ENCODE data around the gene TMEM127. TPM values are rescaled to one million over a fixed set of nuclear protein-coding genes. Genes with fewer than 3 reads are reported as not detected.
A peak's percentile ranks its signal among the peaks of the same experiment; 100 is the strongest.

TMEM127 gene
- total RNA-seq, 4 donors from 2014 or later = 27.1 to 35.4 (median 30.7) TPM

DNA sequence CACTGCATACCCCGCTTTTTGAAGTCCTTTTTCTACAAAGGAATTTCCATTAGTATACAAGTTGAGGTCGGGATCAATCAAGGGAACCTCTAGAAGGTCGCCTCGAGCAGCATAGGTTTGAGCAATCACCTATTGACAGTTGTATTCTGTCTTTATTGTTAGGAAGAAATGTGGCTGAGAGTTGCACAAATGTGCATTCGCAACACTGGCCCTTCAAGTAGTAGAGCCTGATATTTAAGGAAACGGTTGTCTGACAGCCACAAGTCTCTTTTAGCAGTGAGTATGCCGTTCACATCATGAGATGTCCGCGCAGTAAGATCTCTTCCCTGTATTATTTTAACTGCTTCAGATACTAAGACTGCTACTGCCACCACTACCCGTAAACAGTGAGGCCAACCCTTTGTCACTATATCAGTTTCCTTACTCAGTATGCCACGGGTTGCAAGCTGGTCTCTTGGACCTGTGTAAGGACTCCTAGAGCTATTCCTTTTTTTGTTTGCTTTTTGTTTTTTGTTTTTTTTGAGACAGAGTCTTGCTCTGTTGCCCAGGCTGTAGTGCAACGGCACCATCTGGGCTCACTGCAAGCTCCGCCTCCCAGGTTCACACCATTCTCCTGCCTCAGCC lies 47.2 kb downstream of the TMEM127 start:
- Histone ChIP-seq H3K9me3 (no peaks in the 10 kb centered on the region), H3K4me3 (no peak overlapping the region), H3K27me3 (no peaks in the 10 kb centered on the region), H3K4me1 (no peaks in the 10 kb centered on the region), H3K36me3 (no peaks in the 10 kb centered on the region), H3K27ac (no peak overlapping the region)
- DNase-seq (ENCODE audit: low spot score in 2 of 2) = no peak
- TF ChIP-seq, protein P1, sequence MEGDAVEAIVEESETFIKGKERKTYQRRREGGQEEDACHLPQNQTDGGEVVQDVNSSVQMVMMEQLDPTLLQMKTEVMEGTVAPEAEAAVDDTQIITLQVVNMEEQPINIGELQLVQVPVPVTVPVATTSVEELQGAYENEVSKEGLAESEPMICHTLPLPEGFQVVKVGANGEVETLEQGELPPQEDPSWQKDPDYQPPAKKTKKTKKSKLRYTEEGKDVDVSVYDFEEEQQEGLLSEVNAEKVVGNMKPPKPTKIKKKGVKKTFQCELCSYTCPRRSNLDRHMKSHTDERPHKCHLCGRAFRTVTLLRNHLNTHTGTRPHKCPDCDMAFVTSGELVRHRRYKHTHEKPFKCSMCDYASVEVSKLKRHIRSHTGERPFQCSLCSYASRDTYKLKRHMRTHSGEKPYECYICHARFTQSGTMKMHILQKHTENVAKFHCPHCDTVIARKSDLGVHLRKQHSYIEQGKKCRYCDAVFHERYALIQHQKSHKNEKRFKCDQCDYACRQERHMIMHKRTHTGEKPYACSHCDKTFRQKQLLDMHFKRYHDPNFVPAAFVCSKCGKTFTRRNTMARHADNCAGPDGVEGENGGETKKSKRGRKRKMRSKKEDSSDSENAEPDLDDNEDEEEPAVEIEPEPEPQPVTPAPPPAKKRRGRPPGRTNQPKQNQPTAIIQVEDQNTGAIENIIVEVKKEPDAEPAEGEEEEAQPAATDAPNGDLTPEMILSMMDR (IDR thresholded peaks at IDR 0.05) = no peak
- no peak for TF ChIP-seq EP300 (IDR thresholded peaks at IDR 0.05)
- TF ChIP-seq POLR2A (IDR thresholded peaks at IDR 0.05) = no peak
- 89 to 95% methylated on average over 13 of the region's 13 CpGs for WGBS, 2 donors

DNA sequence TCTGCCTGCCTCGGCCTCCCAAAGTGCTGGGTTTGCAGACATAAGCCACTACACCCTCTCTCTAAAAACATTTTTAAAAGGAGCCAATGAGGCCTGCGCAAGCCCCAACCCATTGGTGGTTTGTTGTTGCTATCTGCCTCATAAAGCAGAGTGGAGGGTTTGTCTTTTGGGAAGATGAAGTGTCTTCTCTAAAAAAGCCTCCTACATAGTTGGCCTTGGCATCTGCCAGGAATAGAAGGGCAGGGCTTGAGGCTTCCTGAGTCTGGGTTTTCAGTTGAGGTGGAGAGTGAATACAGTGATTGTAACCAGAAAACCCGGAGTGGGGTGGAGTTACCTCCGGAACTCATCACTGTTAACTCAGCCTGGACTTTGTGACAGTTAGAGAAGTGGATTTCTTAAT lies 51.2 kb downstream of the TMEM127 start:
- Histone ChIP-seq H3K9me3 (no peaks in the 10 kb centered on the region), H3K27me3 (no peaks in the 10 kb centered on the region), H3K4me3 (no peak overlapping the region), H3K36me3 (no peaks in the 10 kb centered on the region), H3K4me1 (peaks cover 0 to 7% (median 2%) of the 10 kb centered on the region in 4 donors), H3K27ac (no peak overlapping the region)
- WGBS, 2 donors = 87 to 88% methylated on average over 4 of the region's 4 CpGs
- no peak for TF ChIP-seq POLR2A (IDR thresholded peaks at IDR 0.05)
- TF ChIP-seq EP300 (IDR thresholded peaks at IDR 0.05) = no peak
- TF ChIP-seq, protein P1 (IDR thresholded peaks at IDR 0.05) = no peak
- no peak for DNase-seq (ENCODE audit: low spot score in 2 of 2)

DNA sequence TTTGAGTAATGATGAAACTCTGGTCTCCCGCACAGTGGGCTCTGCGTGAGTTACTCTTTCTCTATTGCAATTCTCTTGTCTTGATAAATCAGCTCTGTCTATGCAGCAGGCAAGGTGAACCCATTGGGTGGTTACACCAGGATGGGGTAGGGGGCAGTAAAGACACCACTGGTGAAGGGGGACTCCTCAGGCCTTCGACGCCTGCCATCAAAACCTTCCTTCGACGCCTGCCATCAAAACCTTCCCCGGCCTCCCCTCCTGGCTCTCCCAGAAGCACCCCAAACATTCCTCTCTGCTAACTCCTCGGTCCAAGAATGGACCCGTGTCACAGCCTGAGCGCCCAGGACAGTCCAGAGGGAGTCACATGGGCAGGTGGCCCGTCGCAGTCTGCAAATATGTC lies 52.4 kb downstream of the TMEM127 start:
- peaks cover 0 to 12% (median 7%) of the 10 kb centered on the region in 4 donors for H3K4me1 ChIP-seq
- no peaks in the 10 kb centered on the region for H3K36me3 ChIP-seq
- WGBS, 2 donors = 90 to 94% methylated on average over 12 of the region's 12 CpGs
- DNase-seq (ENCODE audit: low spot score in 2 of 2) = no peak
- no peaks in the 10 kb centered on the region for H3K27me3 ChIP-seq
- no peaks in the 10 kb centered on the region for H3K9me3 ChIP-seq
- H3K27ac ChIP-seq = no peak overlapping the region
- no peak overlapping the region for H3K4me3 ChIP-seq
- no peak for TF ChIP-seq EP300 (IDR thresholded peaks at IDR 0.05)
- TF ChIP-seq, protein P1 (IDR thresholded peaks at IDR 0.05) = no peak
- TF ChIP-seq POLR2A (IDR thresholded peaks at IDR 0.05) = no peak

DNA sequence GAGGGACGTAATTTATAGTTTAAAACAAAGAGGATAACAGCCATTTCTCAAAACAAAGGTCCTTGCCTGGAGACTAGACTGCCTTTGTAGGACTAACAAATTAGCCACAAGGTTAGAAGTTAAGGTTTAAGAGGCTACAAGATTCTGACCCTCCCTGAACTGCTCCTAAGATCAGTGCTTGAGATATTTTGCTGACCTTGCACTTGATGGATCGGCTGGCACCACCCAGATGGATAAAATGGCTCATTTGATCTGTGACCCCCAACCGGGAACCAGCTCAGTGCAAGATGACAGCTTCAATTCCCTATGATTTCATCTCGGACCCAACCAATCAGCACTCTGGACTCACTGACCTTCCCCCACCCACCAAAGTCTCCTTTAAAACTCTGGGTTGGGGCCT lies 53.5 kb downstream of the TMEM127 start:
- WGBS, 2 donors = 59 to 76% methylated on average over 4 of the region's 4 CpGs
- Histone ChIP-seq H3K27ac (no peak overlapping the region), H3K4me3 (no peak overlapping the region), H3K9me3 (no peaks in the 10 kb centered on the region), H3K36me3 (no peaks in the 10 kb centered on the region), H3K27me3 (no peaks in the 10 kb centered on the region), H3K4me1 (peaks cover 0 to 16% (median 8%) of the 10 kb centered on the region in 4 donors)
- no peak for DNase-seq (ENCODE audit: low spot score in 2 of 2)
- no peak for TF ChIP-seq POLR2A (IDR thresholded peaks at IDR 0.05)
- TF ChIP-seq, protein P1 (IDR thresholded peaks at IDR 0.05) = no peak
- no peak for TF ChIP-seq EP300 (IDR thresholded peaks at IDR 0.05)

DNA sequence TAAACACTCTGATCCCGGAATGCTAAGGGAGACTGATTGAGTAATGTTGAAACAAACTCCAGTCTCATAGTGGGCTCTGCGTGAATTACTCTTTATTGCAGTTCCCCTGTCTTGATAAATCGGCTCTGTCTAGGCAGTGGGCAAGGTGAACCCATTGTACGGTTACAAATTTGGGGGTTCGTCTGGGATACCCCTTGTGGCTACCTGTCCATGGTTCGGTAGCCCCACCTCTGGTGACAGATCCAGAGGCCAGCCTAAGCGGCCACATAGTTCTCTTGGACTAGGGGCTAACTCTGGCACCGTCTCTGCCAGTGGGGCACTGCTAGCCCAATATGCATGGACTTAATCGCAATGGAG lies 56.1 kb downstream of the TMEM127 start:
- WGBS, 2 donors = 80 to 86% methylated on average over 9 of the region's 9 CpGs
- Histone ChIP-seq H3K4me1 (peaks cover 0 to 39% (median 30%) of the 10 kb centered on the region in 4 donors), H3K36me3 (no peaks in the 10 kb centered on the region), H3K4me3 (peak overlapping the region in 2 of 4 donors; percentile 77 to 85), H3K9me3 (no peaks in the 10 kb centered on the region), H3K27ac (peak overlapping the region in 2 of 4 donors; percentile 89 to 94), H3K27me3 (no peaks in the 10 kb centered on the region)
- no peak for TF ChIP-seq POLR2A (IDR thresholded peaks at IDR 0.05)
- TF ChIP-seq, protein P1 (IDR thresholded peaks at IDR 0.05) = no peak
- TF ChIP-seq EP300 (IDR thresholded peaks at IDR 0.05) = no peak
- DNase-seq (ENCODE audit: low spot score in 2 of 2) = no peak
